HFF-Myc (cell line): ENCODE measurements around the gene UFD1.

Experiments used
- DNase-seq: peaks from one replicate; pipeline ENCODE4 v3.0.0-alpha.2; 2011; ENCODE audit warnings: low read depth; ENCODE audit errors: extremely low read depth
- H3K4me3 ChIP-seq: replicated peaks from 2 replicates; pipeline ENCODE4 v1.5.1; 2011; ENCODE audit warnings: low read depth, mild to moderate bottlenecking, control low read depth, low read length
- TF ChIP-seq, protein P1 (sequence below): IDR thresholded peaks from 2 replicates; pipeline ENCODE4 v1.5.1; 2012; ENCODE audit warnings: mild to moderate bottlenecking, low read depth, low read length, control low read depth; ENCODE audit errors: missing control alignments

UFD1 gene

DNA sequence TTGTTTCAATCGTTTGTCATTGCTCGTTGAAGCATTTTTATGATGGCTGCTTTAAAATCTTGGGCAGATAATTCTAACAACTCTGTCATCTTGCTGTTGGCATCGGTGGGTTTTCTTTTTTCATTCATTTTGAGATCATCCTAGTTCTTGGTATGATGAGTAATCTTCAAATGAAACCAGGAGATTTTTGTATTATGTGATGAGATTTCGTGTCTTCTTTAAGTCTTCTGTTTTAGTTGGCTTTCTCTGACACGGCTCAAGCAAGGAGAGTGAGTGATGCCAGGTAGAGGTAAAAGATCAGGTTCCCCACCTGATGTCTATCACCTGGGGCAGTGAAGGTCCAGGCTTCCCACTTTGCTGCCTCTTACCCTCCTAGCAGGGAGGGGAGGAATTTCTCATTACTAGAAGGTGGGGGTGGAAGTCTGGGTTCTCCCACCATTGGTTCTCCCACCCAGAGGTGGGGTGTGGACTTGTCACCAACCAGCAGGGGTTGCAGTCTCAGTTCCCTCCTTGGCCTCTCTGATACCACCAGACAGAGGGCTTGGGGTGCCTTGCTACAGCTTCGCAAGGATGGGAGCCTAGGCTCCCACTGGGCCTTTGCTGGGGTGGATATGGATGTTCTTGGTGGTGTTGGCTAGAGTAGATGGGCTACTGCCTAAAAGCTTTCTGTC is 13.6 kb upstream of the UFD1 start:
- no peak overlapping the region for H3K4me3 ChIP-seq
- TF ChIP-seq, protein P1, sequence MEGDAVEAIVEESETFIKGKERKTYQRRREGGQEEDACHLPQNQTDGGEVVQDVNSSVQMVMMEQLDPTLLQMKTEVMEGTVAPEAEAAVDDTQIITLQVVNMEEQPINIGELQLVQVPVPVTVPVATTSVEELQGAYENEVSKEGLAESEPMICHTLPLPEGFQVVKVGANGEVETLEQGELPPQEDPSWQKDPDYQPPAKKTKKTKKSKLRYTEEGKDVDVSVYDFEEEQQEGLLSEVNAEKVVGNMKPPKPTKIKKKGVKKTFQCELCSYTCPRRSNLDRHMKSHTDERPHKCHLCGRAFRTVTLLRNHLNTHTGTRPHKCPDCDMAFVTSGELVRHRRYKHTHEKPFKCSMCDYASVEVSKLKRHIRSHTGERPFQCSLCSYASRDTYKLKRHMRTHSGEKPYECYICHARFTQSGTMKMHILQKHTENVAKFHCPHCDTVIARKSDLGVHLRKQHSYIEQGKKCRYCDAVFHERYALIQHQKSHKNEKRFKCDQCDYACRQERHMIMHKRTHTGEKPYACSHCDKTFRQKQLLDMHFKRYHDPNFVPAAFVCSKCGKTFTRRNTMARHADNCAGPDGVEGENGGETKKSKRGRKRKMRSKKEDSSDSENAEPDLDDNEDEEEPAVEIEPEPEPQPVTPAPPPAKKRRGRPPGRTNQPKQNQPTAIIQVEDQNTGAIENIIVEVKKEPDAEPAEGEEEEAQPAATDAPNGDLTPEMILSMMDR: no peak
- no peak for DNase-seq

DNA sequence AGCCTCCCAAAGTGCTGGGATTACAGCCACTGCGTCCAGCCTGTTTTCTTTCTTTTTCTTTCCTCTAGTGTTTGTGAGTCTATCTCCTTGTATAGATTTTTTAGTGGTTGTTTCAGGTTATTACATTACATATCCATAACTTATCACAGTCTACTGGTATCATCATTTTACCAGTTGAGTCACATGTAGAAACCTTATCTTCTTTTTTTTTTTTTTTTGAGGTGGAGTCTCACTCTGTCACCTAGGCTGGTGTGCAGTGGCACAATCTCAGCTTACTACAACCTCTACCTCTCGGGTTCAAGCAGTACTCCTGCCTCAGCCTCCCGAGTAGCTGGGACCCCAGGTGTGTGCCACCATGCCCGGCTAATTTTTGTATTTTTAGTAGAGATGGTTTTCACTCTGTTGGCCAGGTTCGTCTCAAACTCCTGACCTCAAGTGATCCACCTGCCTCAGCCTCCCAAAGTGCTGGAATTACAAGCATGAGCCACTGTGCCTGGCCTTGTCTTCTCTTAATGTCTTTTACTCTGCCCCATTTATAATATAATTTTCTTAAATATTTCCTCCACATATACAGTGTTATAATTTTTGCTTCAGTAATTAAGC is 11.7 kb upstream of the UFD1 start:
- TF ChIP-seq, protein P1: no peak
- no peak for DNase-seq

DNA sequence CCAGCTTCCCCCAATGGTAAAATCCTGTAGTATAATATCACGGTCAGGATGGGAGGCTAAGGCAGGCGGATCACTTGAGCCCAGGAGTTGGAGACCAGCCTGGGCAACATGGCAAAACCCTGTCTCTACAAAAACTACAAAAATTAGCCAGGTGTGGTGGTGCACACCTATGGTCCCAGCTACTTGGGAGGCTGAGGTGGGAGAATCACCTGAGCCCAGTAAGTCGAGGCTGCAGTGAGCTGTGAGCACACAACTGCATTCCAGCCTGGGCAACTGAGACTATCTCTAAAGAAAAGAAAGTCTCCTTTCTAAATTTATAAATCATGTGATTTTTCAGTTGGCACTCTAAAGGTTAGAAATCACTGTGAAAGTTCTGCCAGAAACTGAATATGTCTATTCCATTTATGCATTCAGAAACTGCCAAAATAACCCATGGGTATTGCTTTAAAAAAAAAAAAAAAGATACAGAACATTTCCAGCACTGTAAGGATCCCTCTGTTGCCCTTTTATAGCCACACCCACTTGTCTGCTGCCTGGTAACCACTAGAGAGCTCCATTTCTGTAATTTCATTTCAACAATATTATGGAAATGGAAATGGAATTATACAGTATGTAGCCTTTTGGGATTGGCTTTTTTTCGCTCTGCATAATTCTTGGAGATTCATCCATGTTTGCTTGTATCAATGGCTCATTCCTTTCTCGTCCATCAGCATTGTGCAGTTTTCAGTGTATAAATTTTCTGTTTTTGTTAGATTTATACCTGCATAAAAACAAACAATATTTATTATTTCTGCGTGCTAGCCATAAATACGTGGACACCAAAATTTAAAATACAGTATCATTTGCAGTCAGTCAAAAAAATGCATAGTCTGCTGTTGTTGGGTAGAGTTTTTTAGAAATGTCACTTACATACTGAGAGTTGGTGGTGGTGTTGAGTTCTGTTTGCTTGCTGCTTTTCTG is 10.2 kb upstream of the UFD1 start:
- DNase-seq: no peak
- TF ChIP-seq, protein P1: no peak
- no peak overlapping the region for H3K4me3 ChIP-seq

More for the DNA sequence above, 11.7 kb upstream of the UFD1 start:
- H3K4me3 ChIP-seq: no peak overlapping the region

DNA sequence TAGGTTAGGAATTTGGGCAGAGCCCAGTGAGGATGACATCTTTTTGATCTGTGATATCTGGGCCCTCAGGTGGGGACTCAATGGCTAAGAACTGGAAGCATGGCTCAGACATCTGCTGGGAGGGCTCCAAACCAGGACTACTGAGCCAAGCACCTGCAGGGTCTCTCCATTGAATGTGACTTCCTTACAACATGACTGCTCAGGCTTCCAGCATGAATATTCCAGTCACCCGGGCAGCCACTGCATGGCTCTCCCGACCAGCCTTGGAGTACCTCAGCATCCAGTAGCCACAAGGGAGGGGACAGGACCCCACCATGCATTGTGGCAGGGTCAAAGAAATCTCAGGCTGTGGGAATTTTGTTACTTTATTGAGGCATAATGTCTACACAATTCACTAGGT is 9.3 kb upstream of the UFD1 start:
- TF ChIP-seq, protein P1: no peak
- DNase-seq: no peak
- H3K4me3 ChIP-seq: no peak overlapping the region

DNA sequence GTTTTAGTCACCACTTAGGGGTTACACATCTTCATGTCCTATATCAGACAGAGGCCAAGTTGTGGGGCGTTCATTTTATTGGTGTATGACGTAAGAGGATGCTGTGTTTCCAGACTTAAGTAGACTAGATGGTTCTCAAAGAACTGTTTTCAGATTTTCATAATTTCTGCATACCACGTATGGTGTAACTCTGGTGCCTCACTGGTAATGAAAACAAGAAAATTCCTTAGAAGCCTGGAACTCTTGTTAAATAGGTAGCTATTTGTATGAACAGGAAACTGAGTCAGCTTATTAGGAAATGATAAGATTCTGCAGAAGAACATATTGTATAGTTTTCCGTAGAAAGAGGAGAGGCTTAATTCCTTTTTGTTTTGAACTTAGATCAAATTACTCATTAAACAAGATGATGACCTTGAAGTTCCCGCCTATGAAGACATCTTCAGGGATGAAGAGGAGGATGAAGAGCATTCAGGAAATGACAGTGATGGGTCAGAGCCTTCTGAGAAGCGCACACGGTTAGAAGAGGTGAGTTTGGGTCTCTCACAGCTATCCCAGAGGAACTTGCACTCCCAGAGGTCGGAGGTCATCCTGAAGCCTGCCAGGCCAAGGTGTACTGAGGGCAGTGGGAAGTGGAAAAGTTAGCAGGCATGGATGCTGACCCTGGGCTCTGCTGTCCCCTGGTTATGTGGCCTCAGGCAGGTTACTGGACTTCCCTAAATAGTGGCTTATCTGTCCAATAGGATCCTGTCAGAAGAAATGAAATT is 4.7 kb upstream of the UFD1 start:
- DNase-seq: no peak
- no peak overlapping the region for H3K4me3 ChIP-seq
- TF ChIP-seq, protein P1: no peak

DNA sequence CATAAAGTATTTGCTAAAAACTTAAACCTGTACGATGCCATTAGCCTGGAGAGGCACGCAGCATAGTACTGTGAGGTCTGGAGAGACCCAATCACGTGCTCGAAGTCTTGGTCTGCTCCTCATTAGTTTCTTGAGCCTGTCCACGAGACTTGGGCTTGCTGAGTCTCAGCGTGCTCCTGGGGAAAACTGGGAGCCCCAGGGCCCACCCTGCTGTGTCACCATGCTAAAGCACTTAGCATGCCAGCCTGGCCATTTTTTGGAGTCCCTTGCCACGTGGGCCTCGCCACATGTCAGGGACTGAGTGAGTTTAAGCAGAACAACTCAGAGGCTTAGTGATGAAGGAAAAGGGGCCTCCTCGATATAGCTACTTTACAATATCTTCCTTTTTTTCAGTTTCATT is 3.3 kb upstream of the UFD1 start:
- H3K4me3 ChIP-seq: no peak overlapping the region
- TF ChIP-seq, protein P1: no peak
- no peak for DNase-seq
